ENCODE results near the gene ATOH7.

The ATOH7 gene

GRCh38 chr10:68237173-68237572 lies 5.3 kb upstream of the ATOH7 start:
- DNase-seq (ENCODE audit: low spot score): no peak
- in situ Hi-C loops (cut with MboI; ENCODE audit: low pct_unique_long_range_greater_than_20kb, low sequenced_read_pairs, unreplicated experiment): no loop called here
- no peak for TF ChIP-seq CTCF (IDR thresholded peaks at IDR 0.05; ENCODE audit: extremely low read depth, insufficient read depth, missing control alignments)

GRCh38 chr10:68235581-68235980 lies 3.7 kb upstream of the ATOH7 start:
- no peak for DNase-seq (ENCODE audit: low spot score)
- in situ Hi-C loops (cut with MboI; ENCODE audit: low pct_unique_long_range_greater_than_20kb, low sequenced_read_pairs, unreplicated experiment): no loop called here
- no peak for TF ChIP-seq CTCF (IDR thresholded peaks at IDR 0.05; ENCODE audit: extremely low read depth, insufficient read depth, missing control alignments)

GRCh38 chr10:68235111-68235510 lies 3.2 kb upstream of the ATOH7 start:
- no peak for DNase-seq (ENCODE audit: low spot score)
- in situ Hi-C loops (cut with MboI; ENCODE audit: low pct_unique_long_range_greater_than_20kb, low sequenced_read_pairs, unreplicated experiment): no loop called here
- no peak for TF ChIP-seq CTCF (IDR thresholded peaks at IDR 0.05; ENCODE audit: extremely low read depth, insufficient read depth, missing control alignments)

- no peak for TF ChIP-seq CTCF (IDR thresholded peaks at IDR 0.05; ENCODE audit: extremely low read depth, insufficient read depth, missing control alignments)
- in situ Hi-C loops (cut with MboI; ENCODE audit: low pct_unique_long_range_greater_than_20kb, low sequenced_read_pairs, unreplicated experiment): no loop called here
- DNase-seq (ENCODE audit: low spot score): no peak
Measured at GRCh38 chr10:68233046-68233445, 1.1 kb upstream of the ATOH7 start.

GRCh38 chr10:68231106-68231816 lies 652 bp downstream of the ATOH7 start:
- in situ Hi-C loops (cut with MboI; ENCODE audit: low pct_unique_long_range_greater_than_20kb, low sequenced_read_pairs, unreplicated experiment): no loop called here
- TF ChIP-seq CTCF (IDR thresholded peaks at IDR 0.05; ENCODE audit: extremely low read depth, insufficient read depth, missing control alignments): peak; percentile 52
- DNase-seq (ENCODE audit: low spot score): peak; percentile 92

GRCh38 chr10:68230268-68230667 lies 1.6 kb downstream of the ATOH7 start:
- no peak for DNase-seq (ENCODE audit: low spot score)
- in situ Hi-C loops (cut with MboI; ENCODE audit: low pct_unique_long_range_greater_than_20kb, low sequenced_read_pairs, unreplicated experiment): no loop called here
- no peak for TF ChIP-seq CTCF (IDR thresholded peaks at IDR 0.05; ENCODE audit: extremely low read depth, insufficient read depth, missing control alignments)
